Activated gamma-delta T cell (primary cell): ENCODE results near the gene TERB1.

Source experiments
- DNase-seq: peaks from one replicate; lab custom pipeline; 2025; lab: John Stamatoyannopoulos, UW

Gene TERB1

GRCh38 chr16:66741950-66742808 lies 59.2 kb downstream of the TERB1 start:
- no peak for DNase-seq

- no peak for DNase-seq
Observed at GRCh38 chr16:66741169-66741900, 60.0 kb downstream of the TERB1 start.

DNA sequence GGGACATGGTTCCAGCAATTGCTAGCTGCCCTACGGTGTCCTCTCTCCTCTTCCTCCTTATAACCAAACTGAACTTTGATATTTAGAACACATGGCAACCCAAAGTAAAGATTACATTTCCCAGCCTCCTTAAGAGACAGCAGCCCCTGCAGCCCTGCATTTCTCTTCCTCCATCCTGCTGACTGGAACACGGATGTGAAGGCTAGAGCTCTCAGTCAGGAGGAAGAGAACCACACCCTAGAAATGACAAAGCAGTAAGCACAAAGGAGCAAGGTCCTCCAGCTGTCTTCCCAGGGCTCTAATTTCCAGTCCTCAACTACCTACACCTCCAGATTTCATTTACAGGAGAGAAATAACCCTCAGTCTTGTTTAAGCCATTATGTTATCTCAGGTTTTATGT lies 60.9 kb downstream of the TERB1 start:
- DNase-seq = no peak

DNA sequence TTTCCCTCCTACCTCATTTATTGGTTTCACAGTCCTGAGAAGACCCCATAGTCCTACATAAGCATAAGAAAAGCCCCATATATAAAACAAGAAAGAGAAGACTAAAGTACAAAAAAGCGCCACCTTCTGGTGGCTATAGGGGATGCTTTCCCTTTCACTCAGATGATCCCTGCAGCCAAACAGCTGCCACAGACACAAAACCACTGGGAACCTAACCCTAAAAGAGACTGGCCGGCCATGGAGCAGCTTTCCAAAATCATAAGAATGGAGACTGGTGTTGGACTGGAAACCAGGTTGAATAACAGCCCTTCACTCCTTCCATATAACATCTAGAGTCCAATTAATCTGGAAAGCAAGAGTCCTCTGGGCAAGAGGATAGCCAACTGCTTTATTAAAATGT lies 61.4 kb downstream of the TERB1 start:
- no peak for DNase-seq

DNA sequence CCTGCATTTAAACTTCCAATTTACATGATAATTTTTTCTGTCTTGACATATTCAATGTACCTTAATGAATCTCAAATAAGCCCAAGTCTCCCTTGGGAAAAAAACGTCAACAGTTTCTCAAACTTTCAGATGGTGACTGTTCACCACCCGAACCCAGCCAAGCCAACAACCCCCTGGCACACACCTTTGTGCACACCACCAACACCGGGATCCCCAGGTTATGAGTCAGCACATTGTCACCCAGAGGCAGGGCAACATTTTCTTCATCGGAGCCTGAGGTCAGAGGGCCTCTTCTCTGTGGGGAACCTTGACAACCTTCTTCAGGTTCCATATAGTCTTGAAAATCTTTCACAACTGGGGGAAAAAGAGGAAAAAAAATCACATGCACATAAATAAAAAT lies 65.5 kb downstream of the TERB1 start:
- no peak for DNase-seq

- no peak for DNase-seq
Observed at GRCh38 chr16:66731101-66731500, 70.3 kb downstream of the TERB1 start.

- DNase-seq = no peak
Observed at GRCh38 chr16:66728804-66729203, 72.6 kb downstream of the TERB1 start.

- no peak for DNase-seq
Observed at GRCh38 chr16:66728117-66728787, 73.1 kb downstream of the TERB1 start.

- no peak for DNase-seq
Observed at GRCh38 chr16:66720766-66721165, 80.6 kb downstream of the TERB1 start.

- no peak for DNase-seq
Observed at GRCh38 chr16:66719246-66719645, 82.1 kb downstream of the TERB1 start.

GRCh38 chr16:66717776-66718175 lies 83.6 kb downstream of the TERB1 start:
- no peak for DNase-seq

DNA sequence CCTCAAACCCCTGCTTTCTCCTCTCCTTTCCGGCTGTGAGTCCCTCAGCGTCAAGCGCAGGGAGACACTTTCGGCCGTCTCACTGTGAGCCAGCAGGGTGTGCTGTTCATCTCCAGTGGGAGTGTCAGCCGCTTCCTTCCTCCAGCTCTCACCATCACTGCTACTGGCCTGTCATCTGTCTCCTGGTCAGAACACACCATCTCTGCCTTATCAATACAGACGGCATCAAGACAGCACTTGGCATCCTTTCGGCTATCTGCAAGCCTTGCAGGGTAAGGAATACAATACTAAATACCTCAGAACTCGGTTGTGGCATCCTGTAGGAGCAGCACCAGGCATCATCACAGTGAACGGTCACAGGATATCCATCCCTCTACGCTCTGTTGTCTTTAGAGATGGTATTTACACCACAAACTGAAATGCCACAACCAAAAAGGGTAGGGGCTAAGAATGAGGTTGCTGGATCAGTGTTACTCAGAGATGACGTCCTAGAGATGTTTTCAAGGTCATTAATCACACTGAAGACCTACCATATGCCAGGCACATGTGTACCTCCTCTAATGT lies 84.2 kb downstream of the TERB1 start:
- no peak for DNase-seq

DNA sequence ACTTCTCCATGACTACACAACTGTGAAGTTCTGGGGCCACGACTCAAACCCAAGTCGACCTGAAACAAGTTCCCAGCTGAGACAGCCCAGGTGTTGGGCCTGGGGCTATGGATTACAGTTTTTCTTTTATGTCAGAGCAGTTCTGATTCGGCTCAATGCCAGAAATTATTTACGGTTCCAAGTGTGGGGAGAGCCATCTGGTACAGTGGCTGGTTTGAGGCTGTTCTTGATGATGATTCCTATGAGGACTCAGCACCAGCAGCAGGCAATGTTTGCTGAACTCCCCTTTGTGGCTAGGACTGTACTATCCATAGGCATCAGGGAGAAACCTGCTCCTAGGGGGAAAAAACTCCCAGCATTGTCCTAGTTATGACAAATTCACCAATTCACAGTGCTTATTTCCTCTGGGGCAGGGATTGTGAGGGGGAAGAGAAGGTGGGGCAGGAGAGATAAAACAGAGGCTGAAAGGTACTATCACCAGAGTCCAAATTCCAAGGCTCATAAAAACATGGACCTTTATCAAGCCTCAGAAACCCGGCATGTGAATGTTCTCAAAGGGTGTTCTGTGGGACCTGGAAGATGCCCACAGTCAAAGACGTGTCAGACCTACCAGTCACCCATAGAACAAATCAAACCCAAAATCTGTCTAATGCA lies 86.6 kb downstream of the TERB1 start:
- DNase-seq = no peak

GRCh38 chr16:66714062-66714461 lies 87.3 kb downstream of the TERB1 start:
- no peak for DNase-seq

DNA sequence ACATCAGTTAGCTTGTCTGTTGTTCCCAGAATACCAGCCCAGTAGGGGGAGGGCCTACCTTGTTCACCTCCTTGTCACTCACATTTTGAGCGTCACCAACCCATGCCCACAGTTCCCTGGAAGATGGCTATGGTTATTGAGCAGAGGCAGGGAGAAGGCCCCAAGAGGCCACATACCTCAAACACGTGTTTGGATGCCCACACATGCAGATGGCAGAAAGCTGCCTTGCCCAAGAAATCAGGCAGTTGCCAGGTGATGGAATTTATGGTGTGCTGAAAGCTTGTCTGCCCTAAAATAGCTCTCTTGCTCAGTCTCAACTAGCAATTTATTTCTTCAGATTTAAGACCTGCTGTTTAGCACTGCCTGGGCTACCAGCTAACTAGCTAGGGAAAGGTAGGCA lies 88.3 kb downstream of the TERB1 start:
- DNase-seq = no peak

- no peak for DNase-seq
Observed at GRCh38 chr16:66712512-66712911, 88.9 kb downstream of the TERB1 start.

GRCh38 chr16:66711581-66711980 lies 89.8 kb downstream of the TERB1 start:
- DNase-seq = no peak

GRCh38 chr16:66706506-66706880 lies 94.9 kb downstream of the TERB1 start:
- no peak for DNase-seq

- no peak for DNase-seq
Observed at GRCh38 chr16:66705790-66706505, 95.4 kb downstream of the TERB1 start.
